GM18505 (cell line): ENCODE results near the gene CRISPLD2.

Experiments used
- ATAC-seq: cut with Tn5 transposase; IDR thresholded peaks from one replicate; pipeline ENCODE4 v1.9.1; 2021; ENCODE audit not compliant: unreplicated experiment
- POLR2A ChIP-seq: IDR thresholded peaks from 4 replicates; pipeline ENCODE4 v1.6.1; 2011; ENCODE audit warnings: borderline replicate concordance; ENCODE audit not compliant: insufficient read depth, insufficient read length; ENCODE audit errors: extremely low read depth

Gene CRISPLD2

DNA sequence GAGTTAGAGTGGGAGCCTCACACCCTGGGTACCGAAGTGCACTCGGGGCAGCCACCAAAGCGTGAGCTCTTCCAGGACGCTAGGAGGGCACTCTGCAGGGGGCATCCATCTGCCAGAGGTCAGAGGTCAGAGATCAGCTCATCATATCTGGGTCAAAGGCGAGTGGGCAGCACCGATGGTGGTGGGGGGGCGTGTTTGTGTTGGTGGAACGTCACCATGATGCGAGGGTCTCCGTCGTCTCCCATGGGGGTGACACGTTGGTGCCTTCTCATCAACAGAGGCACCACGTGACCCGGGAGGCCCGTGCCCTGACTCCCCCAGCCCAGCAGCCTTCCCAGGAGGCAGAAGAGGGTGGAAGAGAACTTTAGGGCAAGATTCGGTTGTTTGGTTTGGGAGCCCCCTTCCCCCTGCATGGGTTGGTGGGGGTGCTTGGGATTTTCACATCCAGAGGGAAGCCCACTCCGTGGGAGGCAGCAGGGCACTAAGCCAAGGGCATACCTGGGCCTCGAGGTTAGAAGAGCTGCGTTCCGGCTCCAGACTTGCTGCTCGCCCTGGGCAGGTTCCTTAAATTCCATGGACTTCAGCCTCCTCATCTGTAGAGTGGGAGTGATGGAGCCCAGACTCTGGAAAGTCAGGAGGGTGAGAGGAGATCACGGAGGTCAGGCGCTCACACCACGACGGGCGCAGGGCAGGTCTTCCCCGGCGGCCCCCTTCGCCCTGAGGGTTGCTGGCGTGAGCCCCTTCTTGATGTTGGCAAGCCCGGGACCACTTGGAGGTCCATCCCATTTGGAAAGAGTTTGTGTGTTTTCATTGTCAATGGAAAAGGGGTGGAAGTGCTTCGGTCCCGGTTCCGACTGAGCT is 14.0 kb downstream of the CRISPLD2 start:
- TF ChIP-seq POLR2A = no peak
- no peak for ATAC-seq

DNA sequence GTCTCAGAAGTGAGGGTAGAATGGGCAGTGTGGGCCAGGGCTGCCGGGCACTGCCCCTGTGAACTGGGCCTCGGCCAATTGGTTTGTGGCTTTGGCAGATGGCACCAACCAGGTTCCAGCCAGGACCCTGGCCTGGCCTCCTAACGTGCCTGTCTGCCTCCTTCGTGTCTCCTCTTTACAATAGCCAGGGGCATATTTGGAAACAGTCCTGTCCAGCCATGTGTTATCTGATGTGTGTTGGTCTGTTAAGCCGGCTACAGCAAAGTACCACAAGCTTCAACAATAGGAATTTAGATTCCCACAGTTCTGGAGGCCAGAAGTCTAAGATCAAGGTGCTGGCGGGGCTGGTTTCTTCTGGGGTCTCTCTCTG is 14.6 kb downstream of the CRISPLD2 start:
- ATAC-seq = no peak

DNA sequence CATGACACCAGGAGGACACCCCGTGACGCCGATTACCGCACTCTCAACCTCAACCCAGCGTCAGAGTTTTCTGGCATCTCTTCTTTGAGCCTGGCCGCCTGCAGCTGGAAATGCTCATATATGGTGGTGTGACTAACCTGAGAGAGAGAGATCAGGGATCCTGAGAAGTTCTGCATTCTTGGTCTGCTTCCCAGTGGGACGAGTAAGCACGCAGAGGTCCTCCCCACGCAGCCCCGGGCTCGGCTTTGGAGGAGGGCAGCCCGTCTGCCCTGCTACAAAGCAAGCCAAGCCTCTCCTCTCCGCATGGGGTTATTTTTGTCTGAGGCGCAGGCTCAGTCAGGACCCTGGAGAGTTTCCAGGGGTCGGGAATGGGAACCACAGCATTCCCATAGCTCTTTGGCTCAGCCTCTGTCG is 16.5 kb downstream of the CRISPLD2 start:
- TF ChIP-seq POLR2A = no peak
- no peak for ATAC-seq

More for the DNA sequence above, 14.6 kb downstream of the CRISPLD2 start:
- TF ChIP-seq POLR2A = no peak

DNA sequence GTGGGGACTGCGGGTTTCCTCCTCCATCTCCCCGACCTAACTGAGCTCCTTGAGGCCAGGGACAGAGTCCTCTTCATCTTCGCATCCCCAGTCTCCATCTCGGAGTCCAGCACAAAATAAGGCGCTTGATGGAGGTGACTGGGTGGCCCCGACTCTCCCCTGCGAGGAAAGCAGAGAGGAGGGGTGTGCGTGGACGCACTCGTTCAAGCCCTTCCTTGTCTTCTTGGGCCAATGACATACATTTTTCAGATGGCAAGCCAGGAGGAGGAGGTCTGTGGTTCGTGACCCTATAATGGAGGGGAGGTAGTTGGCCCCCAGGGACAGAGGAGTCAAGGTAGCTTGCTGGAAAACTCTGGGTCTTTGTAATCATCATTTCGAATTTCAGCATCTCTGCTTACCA is 17.2 kb downstream of the CRISPLD2 start:
- no peak for ATAC-seq
- TF ChIP-seq POLR2A = no peak

GRCh38 chr16:84838383-84838948 is 18.7 kb downstream of the CRISPLD2 start:
- TF ChIP-seq POLR2A = no peak
- no peak for ATAC-seq

- TF ChIP-seq POLR2A = no peak
- no peak for ATAC-seq
Measured at GRCh38 chr16:84839054-84839453, 19.3 kb downstream of the CRISPLD2 start.

DNA sequence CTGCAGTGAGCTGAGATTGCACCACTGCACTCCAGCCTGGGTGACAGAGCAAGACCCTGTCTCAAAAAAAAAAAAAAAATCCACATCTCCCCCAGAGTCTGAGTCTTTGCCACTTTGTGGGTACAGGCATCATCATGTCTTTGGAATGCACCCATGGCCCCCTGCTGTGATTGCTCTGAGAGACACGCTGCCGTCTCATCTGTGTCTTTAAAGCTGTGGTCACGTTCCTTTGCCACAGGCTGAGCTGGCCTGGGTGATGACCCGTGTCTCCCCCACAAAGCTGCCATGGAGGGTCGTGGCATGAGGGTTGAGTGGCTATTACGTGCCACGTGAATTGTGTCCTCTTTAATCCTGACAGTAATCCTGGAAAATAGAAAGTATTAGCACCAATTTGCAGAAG is 20.2 kb downstream of the CRISPLD2 start:
- no peak for TF ChIP-seq POLR2A
- ATAC-seq = no peak

- TF ChIP-seq POLR2A = no peak
- no peak for ATAC-seq
Measured at GRCh38 chr16:84840687-84841627, 21.2 kb downstream of the CRISPLD2 start.

DNA sequence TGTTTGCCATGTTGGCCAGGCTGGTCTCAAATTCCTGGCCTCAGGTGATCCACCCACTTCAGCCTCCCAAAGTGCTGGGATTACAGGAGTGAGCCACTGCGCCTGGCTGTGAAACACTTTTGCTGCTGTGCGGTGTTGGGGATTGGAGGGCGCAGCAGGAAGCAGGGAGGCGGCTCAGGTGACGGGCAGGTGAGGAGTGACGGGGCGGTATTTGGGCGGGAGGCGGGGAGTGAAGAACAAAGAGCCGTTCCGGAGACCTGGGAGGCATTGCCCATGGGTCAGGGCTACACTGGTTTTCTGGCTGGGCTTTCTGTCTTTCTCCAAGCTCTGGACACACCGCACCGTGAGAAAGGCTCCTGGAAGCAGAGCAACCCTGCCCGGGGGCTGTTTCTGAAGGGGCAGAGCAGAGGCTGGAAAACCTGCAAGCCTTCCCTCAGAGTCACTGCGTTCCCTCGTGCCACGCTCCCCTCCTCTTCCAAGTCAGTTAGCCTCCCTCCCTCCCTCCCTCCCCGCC is 22.1 kb downstream of the CRISPLD2 start:
- ATAC-seq = no peak
- TF ChIP-seq POLR2A = no peak

DNA sequence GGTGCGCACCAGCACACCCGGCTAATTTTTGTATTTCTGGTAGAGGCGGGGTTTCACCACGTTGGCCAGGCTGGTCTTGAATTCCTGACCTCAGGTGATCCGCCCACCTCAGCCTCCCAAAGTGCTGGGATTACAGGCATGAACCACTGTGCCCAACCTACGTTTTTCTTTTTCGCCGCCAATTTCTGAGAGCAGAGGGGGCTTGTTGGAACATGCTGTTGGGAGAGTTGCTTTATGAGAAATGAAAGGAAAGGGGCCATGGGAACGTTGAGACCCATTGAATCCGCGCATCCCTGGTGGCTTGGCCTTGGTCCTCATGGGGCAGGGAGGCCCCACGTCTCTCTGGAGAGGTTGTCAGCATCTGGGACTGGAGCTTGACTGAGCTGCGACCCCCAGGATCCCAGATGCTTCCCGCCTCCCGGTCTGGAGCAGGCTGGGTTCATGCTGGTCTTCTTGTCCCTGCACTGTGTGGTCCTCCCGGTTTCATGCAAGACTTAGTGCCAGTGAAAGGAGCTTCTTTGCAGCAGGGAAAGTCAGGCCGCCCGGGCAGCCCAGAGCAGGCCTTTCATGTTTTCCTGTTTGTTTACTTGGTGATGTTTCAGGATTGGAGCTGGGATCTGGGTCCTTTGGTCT is 22.8 kb downstream of the CRISPLD2 start:
- TF ChIP-seq POLR2A = no peak
- ATAC-seq = no peak

GRCh38 chr16:84843149-84844048 is 23.6 kb downstream of the CRISPLD2 start:
- no peak for TF ChIP-seq POLR2A
- no peak for ATAC-seq

DNA sequence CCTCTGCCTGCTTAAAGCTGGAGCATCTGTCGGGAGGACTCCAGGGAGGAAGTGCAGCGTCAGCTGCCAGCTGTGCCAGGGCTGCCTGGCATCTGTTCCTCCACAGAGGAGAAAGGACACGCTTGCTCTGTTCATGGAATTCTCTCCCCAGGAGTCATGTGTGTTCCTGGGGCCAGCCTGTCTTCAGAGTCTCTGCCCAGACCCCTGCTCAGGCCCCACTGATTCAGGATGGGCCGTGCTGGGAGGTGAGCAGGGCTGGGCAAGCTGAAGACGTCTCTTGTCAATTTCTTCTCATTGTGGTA is 24.2 kb downstream of the CRISPLD2 start:
- no peak for ATAC-seq
- TF ChIP-seq POLR2A = no peak
